Measurements from ENCODE around the gene ZG16B. TPM values are rescaled to one million over a fixed set of nuclear protein-coding genes. Genes with fewer than 3 reads are reported as not detected.

ZG16B gene
- total RNA-seq, 1 experiment from 2014 or later: not detected

DNA sequence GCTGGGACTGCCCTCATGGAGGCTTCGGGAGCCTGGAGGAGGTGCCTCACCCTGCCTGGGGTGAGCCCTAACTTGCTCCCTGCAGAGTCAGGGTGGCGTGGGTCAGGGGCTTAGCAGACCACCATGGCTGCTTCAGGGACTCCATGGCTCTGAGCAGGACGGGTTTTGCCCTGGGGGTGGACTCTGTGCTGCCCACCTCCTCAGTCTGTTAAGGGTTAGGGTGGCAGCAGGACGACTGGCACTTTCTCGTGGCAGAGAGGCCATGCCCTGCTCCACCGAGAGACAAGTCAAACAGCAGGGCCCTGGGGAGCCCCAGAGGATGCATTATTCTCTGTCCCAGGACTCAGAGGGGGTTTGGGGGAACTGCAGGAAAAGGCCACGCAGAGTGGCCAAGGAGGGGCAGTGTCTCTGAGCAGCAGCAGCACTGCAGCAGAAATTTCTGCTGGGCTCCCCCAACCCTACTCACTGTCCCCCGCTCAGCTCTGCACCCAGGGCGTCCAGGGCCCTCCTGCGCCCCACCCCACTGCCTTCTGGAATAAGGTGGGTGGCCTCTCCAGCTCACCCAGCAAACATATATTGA, 29.7 kb downstream of the ZG16B start:
- TF ChIP-seq, protein P1, sequence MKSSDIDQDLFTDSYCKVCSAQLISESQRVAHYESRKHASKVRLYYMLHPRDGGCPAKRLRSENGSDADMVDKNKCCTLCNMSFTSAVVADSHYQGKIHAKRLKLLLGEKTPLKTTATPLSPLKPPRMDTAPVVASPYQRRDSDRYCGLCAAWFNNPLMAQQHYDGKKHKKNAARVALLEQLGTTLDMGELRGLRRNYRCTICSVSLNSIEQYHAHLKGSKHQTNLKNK (CRISPR knock-in tag; IDR thresholded peaks at IDR 0.05): no peak
- no peak for TF ChIP-seq RORB (CRISPR knock-in tag; IDR thresholded peaks at IDR 0.05)
- TF ChIP-seq SP1 (CRISPR knock-in tag; conservative IDR thresholded peaks at IDR 0.05): no peak
- TF ChIP-seq, protein P2, sequence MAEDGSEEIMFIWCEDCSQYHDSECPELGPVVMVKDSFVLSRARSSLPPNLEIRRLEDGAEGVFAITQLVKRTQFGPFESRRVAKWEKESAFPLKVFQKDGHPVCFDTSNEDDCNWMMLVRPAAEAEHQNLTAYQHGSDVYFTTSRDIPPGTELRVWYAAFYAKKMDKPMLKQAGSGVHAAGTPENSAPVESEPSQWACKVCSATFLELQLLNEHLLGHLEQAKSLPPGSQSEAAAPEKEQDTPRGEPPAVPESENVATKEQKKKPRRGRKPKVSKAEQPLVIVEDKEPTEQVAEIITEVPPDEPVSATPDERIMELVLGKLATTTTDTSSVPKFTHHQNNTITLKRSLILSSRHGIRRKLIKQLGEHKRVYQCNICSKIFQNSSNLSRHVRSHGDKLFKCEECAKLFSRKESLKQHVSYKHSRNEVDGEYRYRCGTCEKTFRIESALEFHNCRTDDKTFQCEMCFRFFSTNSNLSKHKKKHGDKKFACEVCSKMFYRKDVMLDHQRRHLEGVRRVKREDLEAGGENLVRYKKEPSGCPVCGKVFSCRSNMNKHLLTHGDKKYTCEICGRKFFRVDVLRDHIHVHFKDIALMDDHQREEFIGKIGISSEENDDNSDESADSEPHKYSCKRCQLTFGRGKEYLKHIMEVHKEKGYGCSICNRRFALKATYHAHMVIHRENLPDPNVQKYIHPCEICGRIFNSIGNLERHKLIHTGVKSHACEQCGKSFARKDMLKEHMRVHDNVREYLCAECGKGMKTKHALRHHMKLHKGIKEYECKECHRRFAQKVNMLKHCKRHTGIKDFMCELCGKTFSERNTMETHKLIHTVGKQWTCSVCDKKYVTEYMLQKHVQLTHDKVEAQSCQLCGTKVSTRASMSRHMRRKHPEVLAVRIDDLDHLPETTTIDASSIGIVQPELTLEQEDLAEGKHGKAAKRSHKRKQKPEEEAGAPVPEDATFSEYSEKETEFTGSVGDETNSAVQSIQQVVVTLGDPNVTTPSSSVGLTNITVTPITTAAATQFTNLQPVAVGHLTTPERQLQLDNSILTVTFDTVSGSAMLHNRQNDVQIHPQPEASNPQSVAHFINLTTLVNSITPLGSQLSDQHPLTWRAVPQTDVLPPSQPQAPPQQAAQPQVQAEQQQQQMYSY (CRISPR knock-in tag; IDR thresholded peaks at IDR 0.05): no peak
- TF ChIP-seq ZNF232 (CRISPR knock-in tag; IDR thresholded peaks at IDR 0.05): no peak
- no peak for TF ChIP-seq ZNF219 (CRISPR knock-in tag; IDR thresholded peaks at IDR 0.05; ENCODE audit: borderline replicate concordance)
- no peak for TF ChIP-seq MYBL2 (CRISPR knock-in tag; IDR thresholded peaks at IDR 0.05)
- DNase-seq (ENCODE audit: low spot score): no peak
- ChIA-PET CTCF (interaction anchor here (1.6 to 2.5 kb wide), 3 partner anchors 9 to 21 kb away, joined by 3 to 11 read pairs (median 7); no protein-coding TSS in a partner anchor), POLR2A (no interaction called here)
- Mint-ChIP-seq H3K27ac (no peak overlapping the region), H3K4me1 (peaks cover 5% of the 10 kb centered on the region), H3K27me3 (ENCODE audit: low read depth) (peaks cover 49% of the 10 kb centered on the region), H3K9me3 (peaks cover 11% of the 10 kb centered on the region), H3K4me3 (no peak overlapping the region), H3K36me3 (no peaks in the 10 kb centered on the region)
- no peak for ATAC-seq

DNA sequence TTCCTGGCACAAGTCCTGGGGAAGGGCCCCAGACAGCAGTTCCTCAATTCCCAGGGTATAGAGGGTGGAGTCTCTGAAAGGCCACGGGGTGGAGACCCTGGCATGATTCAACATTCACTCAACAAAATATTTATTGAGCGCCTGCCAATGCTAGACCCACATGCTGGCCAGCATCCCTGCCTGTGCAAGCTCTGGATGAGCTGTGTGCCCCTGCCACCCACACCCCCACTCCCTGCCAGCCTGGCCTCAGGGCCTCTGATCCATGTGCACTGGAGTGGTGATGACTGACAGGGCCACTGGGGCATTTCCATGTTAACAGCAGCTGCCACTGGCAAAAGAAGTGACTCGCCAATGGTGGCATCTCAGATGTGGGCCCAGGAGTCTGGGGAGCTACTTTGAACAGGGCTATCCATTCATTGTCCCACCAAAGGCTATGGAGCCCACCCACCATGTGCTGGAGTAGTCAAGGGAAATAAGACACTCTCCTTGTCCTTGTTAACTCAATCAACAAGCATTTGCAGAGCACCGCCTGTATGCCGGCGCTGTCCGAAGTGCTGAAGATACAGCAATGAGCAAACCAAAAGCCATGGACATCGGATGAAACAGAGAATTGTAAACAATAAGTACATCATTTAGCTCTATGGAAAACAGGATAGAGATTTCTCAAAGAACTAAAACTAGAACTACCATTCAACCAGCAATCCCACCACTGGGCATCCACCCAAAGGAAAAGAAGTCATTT, 30.9 kb downstream of the ZG16B start:
- DNase-seq (ENCODE audit: low spot score) (no peak), ATAC-seq (no peak)
- Mint-ChIP-seq H3K4me1 (peaks cover 5% of the 10 kb centered on the region), H3K4me3 (no peak overlapping the region), H3K9me3 (peaks cover 11% of the 10 kb centered on the region), H3K27me3 (ENCODE audit: low read depth) (peaks cover 61% of the 10 kb centered on the region), H3K27ac (no peak overlapping the region), H3K36me3 (no peaks in the 10 kb centered on the region)
- ChIA-PET POLR2A (no interaction called here), CTCF (interaction anchor here (0.6 to 2.1 kb wide), 2 partner anchors 22 to 64 kb away, joined by 3 to 7 read pairs; no protein-coding TSS in a partner anchor)
- TF ChIP-seq, protein P3, sequence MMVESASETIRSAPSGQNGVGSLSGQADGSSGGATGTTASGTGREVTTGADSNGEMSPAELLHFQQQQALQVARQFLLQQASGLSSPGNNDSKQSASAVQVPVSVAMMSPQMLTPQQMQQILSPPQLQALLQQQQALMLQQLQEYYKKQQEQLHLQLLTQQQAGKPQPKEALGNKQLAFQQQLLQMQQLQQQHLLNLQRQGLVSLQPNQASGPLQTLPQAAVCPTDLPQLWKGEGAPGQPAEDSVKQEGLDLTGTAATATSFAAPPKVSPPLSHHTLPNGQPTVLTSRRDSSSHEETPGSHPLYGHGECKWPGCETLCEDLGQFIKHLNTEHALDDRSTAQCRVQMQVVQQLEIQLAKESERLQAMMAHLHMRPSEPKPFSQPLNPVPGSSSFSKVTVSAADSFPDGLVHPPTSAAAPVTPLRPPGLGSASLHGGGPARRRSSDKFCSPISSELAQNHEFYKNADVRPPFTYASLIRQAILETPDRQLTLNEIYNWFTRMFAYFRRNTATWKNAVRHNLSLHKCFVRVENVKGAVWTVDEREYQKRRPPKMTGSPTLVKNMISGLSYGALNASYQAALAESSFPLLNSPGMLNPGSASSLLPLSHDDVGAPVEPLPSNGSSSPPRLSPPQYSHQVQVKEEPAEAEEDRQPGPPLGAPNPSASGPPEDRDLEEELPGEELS (CRISPR knock-in tag; IDR thresholded peaks at IDR 0.05): 0 out of 2 replicates have a peak, but pooled peaks have one; percentile 61
- TF ChIP-seq, protein P4, sequence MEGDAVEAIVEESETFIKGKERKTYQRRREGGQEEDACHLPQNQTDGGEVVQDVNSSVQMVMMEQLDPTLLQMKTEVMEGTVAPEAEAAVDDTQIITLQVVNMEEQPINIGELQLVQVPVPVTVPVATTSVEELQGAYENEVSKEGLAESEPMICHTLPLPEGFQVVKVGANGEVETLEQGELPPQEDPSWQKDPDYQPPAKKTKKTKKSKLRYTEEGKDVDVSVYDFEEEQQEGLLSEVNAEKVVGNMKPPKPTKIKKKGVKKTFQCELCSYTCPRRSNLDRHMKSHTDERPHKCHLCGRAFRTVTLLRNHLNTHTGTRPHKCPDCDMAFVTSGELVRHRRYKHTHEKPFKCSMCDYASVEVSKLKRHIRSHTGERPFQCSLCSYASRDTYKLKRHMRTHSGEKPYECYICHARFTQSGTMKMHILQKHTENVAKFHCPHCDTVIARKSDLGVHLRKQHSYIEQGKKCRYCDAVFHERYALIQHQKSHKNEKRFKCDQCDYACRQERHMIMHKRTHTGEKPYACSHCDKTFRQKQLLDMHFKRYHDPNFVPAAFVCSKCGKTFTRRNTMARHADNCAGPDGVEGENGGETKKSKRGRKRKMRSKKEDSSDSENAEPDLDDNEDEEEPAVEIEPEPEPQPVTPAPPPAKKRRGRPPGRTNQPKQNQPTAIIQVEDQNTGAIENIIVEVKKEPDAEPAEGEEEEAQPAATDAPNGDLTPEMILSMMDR (IDR thresholded peaks at IDR 0.05): 0 out of 2 replicates have a peak, but pooled peaks have one; percentile 13
- TF ChIP-seq GABPB1 (CRISPR knock-in tag; IDR thresholded peaks at IDR 0.05): no peak
- peak; percentile 32; the same call in 1 of the 2 replicates for TF ChIP-seq FOXK1 (CRISPR knock-in tag; IDR thresholded peaks at IDR 0.05)

DNA sequence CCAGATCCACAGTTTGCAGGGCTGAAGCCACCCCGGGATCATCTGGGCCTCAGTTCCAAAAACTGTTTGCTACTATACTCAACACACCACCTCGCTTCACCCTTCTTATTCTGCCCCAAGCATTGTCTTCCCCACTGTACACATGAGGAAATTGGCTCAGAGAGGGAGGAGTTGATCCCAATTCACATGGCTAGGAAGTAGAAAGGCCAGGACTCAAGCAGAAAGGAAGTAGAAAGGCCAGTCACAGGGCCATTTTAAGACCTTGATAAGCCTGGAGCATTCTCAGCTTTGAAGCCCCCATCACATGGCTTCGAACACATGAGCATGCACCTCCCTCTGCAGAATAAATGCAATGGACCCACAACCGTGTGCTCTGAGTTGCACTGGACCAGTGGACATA, 35.5 kb downstream of the ZG16B start:
- DNase-seq (ENCODE audit: low spot score) (no peak), ATAC-seq (no peak)
- H3K4me3 Mint-ChIP-seq: no peak overlapping the region
- no peaks in the 10 kb centered on the region for H3K4me1 Mint-ChIP-seq
- ChIA-PET POLR2A (no interaction called here), CTCF (interaction anchor here (1.0 to 1.6 kb wide), 2 partner anchors 23 to 26 kb away, joined by 3 to 4 read pairs; no protein-coding TSS in a partner anchor)
- H3K27ac Mint-ChIP-seq: no peak overlapping the region
- H3K27me3 Mint-ChIP-seq (ENCODE audit: low read depth): peaks cover 73% of the 10 kb centered on the region
- TF ChIP-seq FOXK1 (CRISPR knock-in tag; IDR thresholded peaks at IDR 0.05) (no peak), TEAD4 (CRISPR knock-in tag; IDR thresholded peaks at IDR 0.05) (no peak)
- TF ChIP-seq, protein P5, sequence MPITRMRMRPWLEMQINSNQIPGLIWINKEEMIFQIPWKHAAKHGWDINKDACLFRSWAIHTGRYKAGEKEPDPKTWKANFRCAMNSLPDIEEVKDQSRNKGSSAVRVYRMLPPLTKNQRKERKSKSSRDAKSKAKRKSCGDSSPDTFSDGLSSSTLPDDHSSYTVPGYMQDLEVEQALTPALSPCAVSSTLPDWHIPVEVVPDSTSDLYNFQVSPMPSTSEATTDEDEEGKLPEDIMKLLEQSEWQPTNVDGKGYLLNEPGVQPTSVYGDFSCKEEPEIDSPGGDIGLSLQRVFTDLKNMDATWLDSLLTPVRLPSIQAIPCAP (CRISPR knock-in tag; IDR thresholded peaks at IDR 0.05): no peak
- TF ChIP-seq, protein P6, sequence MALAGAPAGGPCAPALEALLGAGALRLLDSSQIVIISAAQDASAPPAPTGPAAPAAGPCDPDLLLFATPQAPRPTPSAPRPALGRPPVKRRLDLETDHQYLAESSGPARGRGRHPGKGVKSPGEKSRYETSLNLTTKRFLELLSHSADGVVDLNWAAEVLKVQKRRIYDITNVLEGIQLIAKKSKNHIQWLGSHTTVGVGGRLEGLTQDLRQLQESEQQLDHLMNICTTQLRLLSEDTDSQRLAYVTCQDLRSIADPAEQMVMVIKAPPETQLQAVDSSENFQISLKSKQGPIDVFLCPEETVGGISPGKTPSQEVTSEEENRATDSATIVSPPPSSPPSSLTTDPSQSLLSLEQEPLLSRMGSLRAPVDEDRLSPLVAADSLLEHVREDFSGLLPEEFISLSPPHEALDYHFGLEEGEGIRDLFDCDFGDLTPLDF (CRISPR knock-in tag; IDR thresholded peaks at IDR 0.05): no peak
- TF ChIP-seq, protein P7, sequence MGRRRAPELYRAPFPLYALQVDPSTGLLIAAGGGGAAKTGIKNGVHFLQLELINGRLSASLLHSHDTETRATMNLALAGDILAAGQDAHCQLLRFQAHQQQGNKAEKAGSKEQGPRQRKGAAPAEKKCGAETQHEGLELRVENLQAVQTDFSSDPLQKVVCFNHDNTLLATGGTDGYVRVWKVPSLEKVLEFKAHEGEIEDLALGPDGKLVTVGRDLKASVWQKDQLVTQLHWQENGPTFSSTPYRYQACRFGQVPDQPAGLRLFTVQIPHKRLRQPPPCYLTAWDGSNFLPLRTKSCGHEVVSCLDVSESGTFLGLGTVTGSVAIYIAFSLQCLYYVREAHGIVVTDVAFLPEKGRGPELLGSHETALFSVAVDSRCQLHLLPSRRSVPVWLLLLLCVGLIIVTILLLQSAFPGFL (CRISPR knock-in tag; IDR thresholded peaks at IDR 0.05; ENCODE audit: borderline replicate concordance): no peak
- TF ChIP-seq, protein P8, sequence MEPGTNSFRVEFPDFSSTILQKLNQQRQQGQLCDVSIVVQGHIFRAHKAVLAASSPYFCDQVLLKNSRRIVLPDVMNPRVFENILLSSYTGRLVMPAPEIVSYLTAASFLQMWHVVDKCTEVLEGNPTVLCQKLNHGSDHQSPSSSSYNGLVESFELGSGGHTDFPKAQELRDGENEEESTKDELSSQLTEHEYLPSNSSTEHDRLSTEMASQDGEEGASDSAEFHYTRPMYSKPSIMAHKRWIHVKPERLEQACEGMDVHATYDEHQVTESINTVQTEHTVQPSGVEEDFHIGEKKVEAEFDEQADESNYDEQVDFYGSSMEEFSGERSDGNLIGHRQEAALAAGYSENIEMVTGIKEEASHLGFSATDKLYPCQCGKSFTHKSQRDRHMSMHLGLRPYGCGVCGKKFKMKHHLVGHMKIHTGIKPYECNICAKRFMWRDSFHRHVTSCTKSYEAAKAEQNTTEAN (CRISPR knock-in tag; IDR thresholded peaks at IDR 0.05): no peak
- peaks cover 8% of the 10 kb centered on the region for H3K9me3 Mint-ChIP-seq
- H3K36me3 Mint-ChIP-seq: no peaks in the 10 kb centered on the region

Measured in WTC11 (cell line).